Pons (tissue), 1 donor: ENCODE measurements around the gene DYNC2I2.
"Not testable (repeated sequence)": the region's sequence is repeated elsewhere in the genome, so short reads cannot be mapped to it uniquely, and the experiment has no call there.

Source experiments
- DNase-seq: peaks from one replicate; pipeline ENCODE4 v3.0.0-alpha.2; 2016; ENCODE audit warnings: low spot score

The DYNC2I2 gene

GRCh38 chr9:128685636-128686489 is 29.2 kb upstream of the DYNC2I2 start:
- DNase-seq: peak; percentile 17

- peak; percentile 53 for DNase-seq
These were observed 27.9 kb upstream of the DYNC2I2 start for GRCh38 chr9:128684325-128685199.

- DNase-seq: no peak
These were observed 27.3 kb upstream of the DYNC2I2 start for GRCh38 chr9:128684065-128684324.

GRCh38 chr9:128683340-128684064 is 26.9 kb upstream of the DYNC2I2 start:
- peak; percentile 16 for DNase-seq

- DNase-seq: no peak
These were observed 21.1 kb upstream of the DYNC2I2 start for GRCh38 chr9:128677794-128678193.

GRCh38 chr9:128675382-128675781 is 18.7 kb upstream of the DYNC2I2 start:
- DNase-seq: no peak

GRCh38 chr9:128669786-128670185 is 13.1 kb upstream of the DYNC2I2 start:
- no peak for DNase-seq

- not testable (repeated sequence) for DNase-seq
These were observed 9.9 kb upstream of the DYNC2I2 start for GRCh38 chr9:128666481-128666941.

- no peak for DNase-seq
These were observed 1.1 kb upstream of the DYNC2I2 start for GRCh38 chr9:128657796-128658195.

GRCh38 chr9:128657344-128657704 is 677 bp upstream of the DYNC2I2 start:
- DNase-seq: no peak

- DNase-seq: no peak
These were observed 2.2 kb downstream of the DYNC2I2 start for GRCh38 chr9:128654481-128654880.

GRCh38 chr9:128653908-128654307 is 2.7 kb downstream of the DYNC2I2 start:
- no peak for DNase-seq

GRCh38 chr9:128651798-128652197 is 4.8 kb downstream of the DYNC2I2 start:
- no peak for DNase-seq

GRCh38 chr9:128648206-128648605 is 8.4 kb downstream of the DYNC2I2 start:
- not testable (repeated sequence) for DNase-seq

- no peak for DNase-seq
These were observed 12.9 kb downstream of the DYNC2I2 start for GRCh38 chr9:128643519-128644300.

- no peak for DNase-seq
These were observed 13.9 kb downstream of the DYNC2I2 start for GRCh38 chr9:128642675-128643245.

GRCh38 chr9:128640603-128641002 is 16.0 kb downstream of the DYNC2I2 start:
- no peak for DNase-seq

- DNase-seq: no peak
These were observed 18.1 kb downstream of the DYNC2I2 start for GRCh38 chr9:128638580-128638979.

- DNase-seq: no peak
These were observed 19.0 kb downstream of the DYNC2I2 start for GRCh38 chr9:128637656-128638055.

- no peak for DNase-seq
These were observed 19.8 kb downstream of the DYNC2I2 start for GRCh38 chr9:128636556-128637530.
